Measurements from ENCODE around the gene LIMA1. TPM values are rescaled to one million over a fixed set of nuclear protein-coding genes. Genes with fewer than 3 reads are reported as not detected.

The LIMA1 gene
- total and polyA plus RNA-seq, 9 of the 15 experiments (the other 6 are each of a cell fraction or from before 2014, with no cell fraction given) = 20.2 to 37.8 (median 27.3) TPM

DNA sequence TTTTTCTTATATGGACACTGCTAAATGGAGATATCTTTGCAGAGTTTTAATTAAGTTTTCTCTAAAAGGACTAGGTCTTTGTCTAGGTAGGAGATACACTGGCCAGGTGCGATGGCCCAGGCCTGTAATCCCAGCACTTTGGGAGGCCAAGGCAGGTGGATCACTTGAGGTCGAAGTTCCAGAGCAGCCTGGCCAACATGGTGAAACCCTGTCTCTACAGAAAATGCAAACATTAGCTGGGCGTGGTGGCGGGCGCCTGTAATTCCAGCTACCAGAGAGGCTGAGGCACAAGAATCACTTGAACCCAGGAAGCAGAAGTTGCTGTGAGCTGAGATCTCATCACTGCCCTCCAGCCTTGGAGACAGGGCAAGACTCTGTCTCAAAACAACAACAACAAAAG, 99.1 kb downstream of the LIMA1 start (continued):
- TF ChIP-seq ZNF239 (CRISPR knock-in tag; IDR thresholded peaks at IDR 0.05) (no peak), MYC (IDR thresholded peaks at IDR 0.05; ENCODE audit: low read depth, low read length) (no peak), MYC (CRISPR knock-in tag; IDR thresholded peaks at IDR 0.05; ENCODE audit: borderline replicate concordance, low read depth) (no peak), ARHGAP35 (IDR thresholded peaks at IDR 0.05; ENCODE audit: partially characterized antibody) (no peak), TARDBP (IDR thresholded peaks at IDR 0.05) (no peak), FOXP1 (CRISPR knock-in tag; IDR thresholded peaks at IDR 0.05) (no peak), TAF1 (IDR thresholded peaks at IDR 0.05; ENCODE audit: control insufficient read depth, extremely low read depth, insufficient read depth, low read length, severe bottlenecking) (no peak)
- TF ChIP-seq, protein P1, sequence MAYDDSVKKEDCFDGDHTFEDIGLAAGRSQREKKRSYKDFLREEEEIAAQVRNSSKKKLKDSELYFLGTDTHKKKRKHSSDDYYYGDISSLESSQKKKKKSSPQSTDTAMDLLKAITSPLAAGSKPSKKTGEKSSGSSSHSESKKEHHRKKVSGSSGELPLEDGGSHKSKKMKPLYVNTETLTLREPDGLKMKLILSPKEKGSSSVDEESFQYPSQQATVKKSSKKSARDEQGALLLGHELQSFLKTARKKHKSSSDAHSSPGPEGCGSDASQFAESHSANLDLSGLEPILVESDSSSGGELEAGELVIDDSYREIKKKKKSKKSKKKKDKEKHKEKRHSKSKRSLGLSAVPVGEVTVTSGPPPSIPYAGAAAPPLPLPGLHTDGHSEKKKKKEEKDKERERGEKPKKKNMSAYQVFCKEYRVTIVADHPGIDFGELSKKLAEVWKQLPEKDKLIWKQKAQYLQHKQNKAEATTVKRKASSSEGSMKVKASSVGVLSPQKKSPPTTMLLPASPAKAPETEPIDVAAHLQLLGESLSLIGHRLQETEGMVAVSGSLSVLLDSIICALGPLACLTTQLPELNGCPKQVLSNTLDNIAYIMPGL (CRISPR knock-in tag; IDR thresholded peaks at IDR 0.05) = no peak
- TF ChIP-seq, protein P2, sequence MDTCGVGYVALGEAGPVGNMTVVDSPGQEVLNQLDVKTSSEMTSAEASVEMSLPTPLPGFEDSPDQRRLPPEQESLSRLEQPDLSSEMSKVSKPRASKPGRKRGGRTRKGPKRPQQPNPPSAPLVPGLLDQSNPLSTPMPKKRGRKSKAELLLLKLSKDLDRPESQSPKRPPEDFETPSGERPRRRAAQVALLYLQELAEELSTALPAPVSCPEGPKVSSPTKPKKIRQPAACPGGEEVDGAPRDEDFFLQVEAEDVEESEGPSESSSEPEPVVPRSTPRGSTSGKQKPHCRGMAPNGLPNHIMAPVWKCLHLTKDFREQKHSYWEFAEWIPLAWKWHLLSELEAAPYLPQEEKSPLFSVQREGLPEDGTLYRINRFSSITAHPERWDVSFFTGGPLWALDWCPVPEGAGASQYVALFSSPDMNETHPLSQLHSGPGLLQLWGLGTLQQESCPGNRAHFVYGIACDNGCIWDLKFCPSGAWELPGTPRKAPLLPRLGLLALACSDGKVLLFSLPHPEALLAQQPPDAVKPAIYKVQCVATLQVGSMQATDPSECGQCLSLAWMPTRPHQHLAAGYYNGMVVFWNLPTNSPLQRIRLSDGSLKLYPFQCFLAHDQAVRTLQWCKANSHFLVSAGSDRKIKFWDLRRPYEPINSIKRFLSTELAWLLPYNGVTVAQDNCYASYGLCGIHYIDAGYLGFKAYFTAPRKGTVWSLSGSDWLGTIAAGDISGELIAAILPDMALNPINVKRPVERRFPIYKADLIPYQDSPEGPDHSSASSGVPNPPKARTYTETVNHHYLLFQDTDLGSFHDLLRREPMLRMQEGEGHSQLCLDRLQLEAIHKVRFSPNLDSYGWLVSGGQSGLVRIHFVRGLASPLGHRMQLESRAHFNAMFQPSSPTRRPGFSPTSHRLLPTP (IDR thresholded peaks at IDR 0.05; ENCODE audit: borderline replicate concordance, extremely low read depth, insufficient read length) = no peak
- TF ChIP-seq, protein P3, sequence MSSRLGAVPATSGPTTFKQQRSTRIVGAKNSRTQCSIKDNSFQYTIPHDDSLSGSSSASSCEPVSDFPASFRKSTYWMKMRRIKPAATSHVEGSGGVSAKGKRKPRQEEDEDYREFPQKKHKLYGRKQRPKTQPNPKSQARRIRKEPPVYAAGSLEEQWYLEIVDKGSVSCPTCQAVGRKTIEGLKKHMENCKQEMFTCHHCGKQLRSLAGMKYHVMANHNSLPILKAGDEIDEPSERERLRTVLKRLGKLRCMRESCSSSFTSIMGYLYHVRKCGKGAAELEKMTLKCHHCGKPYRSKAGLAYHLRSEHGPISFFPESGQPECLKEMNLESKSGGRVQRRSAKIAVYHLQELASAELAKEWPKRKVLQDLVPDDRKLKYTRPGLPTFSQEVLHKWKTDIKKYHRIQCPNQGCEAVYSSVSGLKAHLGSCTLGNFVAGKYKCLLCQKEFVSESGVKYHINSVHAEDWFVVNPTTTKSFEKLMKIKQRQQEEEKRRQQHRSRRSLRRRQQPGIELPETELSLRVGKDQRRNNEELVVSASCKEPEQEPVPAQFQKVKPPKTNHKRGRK (tag; IDR thresholded peaks at IDR 0.05) = no peak
- TF ChIP-seq, protein P4, sequence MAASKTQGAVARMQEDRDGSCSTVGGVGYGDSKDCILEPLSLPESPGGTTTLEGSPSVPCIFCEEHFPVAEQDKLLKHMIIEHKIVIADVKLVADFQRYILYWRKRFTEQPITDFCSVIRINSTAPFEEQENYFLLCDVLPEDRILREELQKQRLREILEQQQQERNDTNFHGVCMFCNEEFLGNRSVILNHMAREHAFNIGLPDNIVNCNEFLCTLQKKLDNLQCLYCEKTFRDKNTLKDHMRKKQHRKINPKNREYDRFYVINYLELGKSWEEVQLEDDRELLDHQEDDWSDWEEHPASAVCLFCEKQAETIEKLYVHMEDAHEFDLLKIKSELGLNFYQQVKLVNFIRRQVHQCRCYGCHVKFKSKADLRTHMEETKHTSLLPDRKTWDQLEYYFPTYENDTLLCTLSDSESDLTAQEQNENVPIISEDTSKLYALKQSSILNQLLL (CRISPR knock-in tag; IDR thresholded peaks at IDR 0.05; ENCODE audit: borderline replicate concordance) = no peak
- TF ChIP-seq, protein P5, sequence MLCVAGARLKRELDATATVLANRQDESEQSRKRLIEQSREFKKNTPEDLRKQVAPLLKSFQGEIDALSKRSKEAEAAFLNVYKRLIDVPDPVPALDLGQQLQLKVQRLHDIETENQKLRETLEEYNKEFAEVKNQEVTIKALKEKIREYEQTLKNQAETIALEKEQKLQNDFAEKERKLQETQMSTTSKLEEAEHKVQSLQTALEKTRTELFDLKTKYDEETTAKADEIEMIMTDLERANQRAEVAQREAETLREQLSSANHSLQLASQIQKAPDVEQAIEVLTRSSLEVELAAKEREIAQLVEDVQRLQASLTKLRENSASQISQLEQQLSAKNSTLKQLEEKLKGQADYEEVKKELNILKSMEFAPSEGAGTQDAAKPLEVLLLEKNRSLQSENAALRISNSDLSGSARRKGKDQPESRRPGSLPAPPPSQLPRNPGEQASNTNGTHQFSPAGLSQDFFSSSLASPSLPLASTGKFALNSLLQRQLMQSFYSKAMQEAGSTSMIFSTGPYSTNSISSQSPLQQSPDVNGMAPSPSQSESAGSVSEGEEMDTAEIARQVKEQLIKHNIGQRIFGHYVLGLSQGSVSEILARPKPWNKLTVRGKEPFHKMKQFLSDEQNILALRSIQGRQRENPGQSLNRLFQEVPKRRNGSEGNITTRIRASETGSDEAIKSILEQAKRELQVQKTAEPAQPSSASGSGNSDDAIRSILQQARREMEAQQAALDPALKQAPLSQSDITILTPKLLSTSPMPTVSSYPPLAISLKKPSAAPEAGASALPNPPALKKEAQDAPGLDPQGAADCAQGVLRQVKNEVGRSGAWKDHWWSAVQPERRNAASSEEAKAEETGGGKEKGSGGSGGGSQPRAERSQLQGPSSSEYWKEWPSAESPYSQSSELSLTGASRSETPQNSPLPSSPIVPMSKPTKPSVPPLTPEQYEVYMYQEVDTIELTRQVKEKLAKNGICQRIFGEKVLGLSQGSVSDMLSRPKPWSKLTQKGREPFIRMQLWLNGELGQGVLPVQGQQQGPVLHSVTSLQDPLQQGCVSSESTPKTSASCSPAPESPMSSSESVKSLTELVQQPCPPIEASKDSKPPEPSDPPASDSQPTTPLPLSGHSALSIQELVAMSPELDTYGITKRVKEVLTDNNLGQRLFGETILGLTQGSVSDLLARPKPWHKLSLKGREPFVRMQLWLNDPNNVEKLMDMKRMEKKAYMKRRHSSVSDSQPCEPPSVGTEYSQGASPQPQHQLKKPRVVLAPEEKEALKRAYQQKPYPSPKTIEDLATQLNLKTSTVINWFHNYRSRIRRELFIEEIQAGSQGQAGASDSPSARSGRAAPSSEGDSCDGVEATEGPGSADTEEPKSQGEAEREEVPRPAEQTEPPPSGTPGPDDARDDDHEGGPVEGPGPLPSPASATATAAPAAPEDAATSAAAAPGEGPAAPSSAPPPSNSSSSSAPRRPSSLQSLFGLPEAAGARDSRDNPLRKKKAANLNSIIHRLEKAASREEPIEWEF (CRISPR knock-in tag; IDR thresholded peaks at IDR 0.05) = no peak
